K562 (cell line): ENCODE data around the gene PRRC2A. TPM values are rescaled to one million over a fixed set of nuclear protein-coding genes. Genes with fewer than 3 reads are reported as not detected.

Source experiments
- ASH1L ChIP-seq: fragments of 450-650 bp; IDR thresholded peaks from 2 replicates; pipeline ENCODE4 v1.6.1; 2018; ENCODE audit warnings: borderline replicate concordance, mild to moderate bottlenecking, low read depth; ENCODE audit not compliant: partially characterized antibody
- CBX2 ChIP-seq: fragments of 200-600 bp; sonication (generic); IDR thresholded peaks from one replicate; pipeline ENCODE4 v1.6.1; 2012; ENCODE audit warnings: mild to moderate bottlenecking, low read length, inconsistent platforms; ENCODE audit not compliant: insufficient read depth, poor library complexity, severe bottlenecking
- ELF4 ChIP-seq: fragments of 450-650 bp; formaldehyde crosslinking; IDR thresholded peaks from 2 replicates; pipeline ENCODE4 v1.4.0; 2022; ENCODE audit warnings: missing genetic modification characterization
- EP400 ChIP-seq: fragments of 450-650 bp; IDR thresholded peaks from 2 replicates; pipeline ENCODE4 v1.6.1; 2017; ENCODE audit warnings: antibody characterized with exemption, mild to moderate bottlenecking, moderate library complexity
- HCFC1 ChIP-seq: IDR thresholded peaks from 2 replicates; pipeline ENCODE4 v1.6.1; 2012; ENCODE audit warnings: low read depth, low read length, improper control_type of control experiment
- HOXB6 ChIP-seq: fragments of 250-450 bp; sonication (Bioruptor Pico); IDR thresholded peaks from 2 replicates; pipeline ENCODE4 v1.5.1; 2022; ENCODE audit warnings: mild to moderate bottlenecking, borderline replicate concordance
- JUNB ChIP-seq: fragments of 450-650 bp; formaldehyde crosslinking; conservative IDR thresholded peaks from 2 replicates; pipeline ENCODE4 v1.4.0; 2020; ENCODE audit warnings: mild to moderate bottlenecking
- KHSRP ChIP-seq: fragments of 450-650 bp; IDR thresholded peaks from 2 replicates; pipeline ENCODE4 v1.6.1; 2017
- KLF13 ChIP-seq: fragments of 450-650 bp; IDR thresholded peaks from 2 replicates; pipeline ENCODE4 v1.6.1; 2016; ENCODE audit warnings: missing genetic modification characterization, low read depth, mild to moderate bottlenecking, missing compliant biosample characterization, moderate library complexity, borderline replicate concordance
- L3MBTL2 ChIP-seq: fragments of 450-650 bp; IDR thresholded peaks from 2 replicates; pipeline ENCODE4 v1.6.1; 2016; ENCODE audit warnings: mild to moderate bottlenecking, moderate library complexity
- MAFF ChIP-seq: IDR thresholded peaks from 2 replicates; pipeline ENCODE4 v1.6.1; 2012; ENCODE audit warnings: low read length, improper control_type of control experiment
- MYBL2 ChIP-seq, 2 experiments: fragments of 450-650 bp in 1 of 2; sonication (generic) in 1 of 2; formaldehyde crosslinking in 1 of 2; IDR thresholded peaks; 2 replicates each; pipeline versions ENCODE4 v1.6.1 to v1.8.1; 2017 to 2022; ENCODE audit warnings: borderline replicate concordance in 1 of 2, inconsistent platforms in 1 of 2, low read depth in 1 of 2, mild to moderate bottlenecking in 1 of 2, missing genetic modification reagents in 1 of 2, moderate library complexity in 1 of 2
- NFE2L1 ChIP-seq: fragments of 450-650 bp; IDR thresholded peaks from 2 replicates; pipeline ENCODE4 v1.6.1; 2016; ENCODE audit warnings: missing genetic modification characterization, low read depth, mild to moderate bottlenecking, missing compliant biosample characterization, moderate library complexity, borderline replicate concordance
- PHTF2 ChIP-seq: fragments of 250-450 bp; sonication (Bioruptor Pico); IDR thresholded peaks from 2 replicates; pipeline ENCODE4 v1.5.0; 2021; ENCODE audit warnings: mild to moderate bottlenecking
- POLR2AphosphoS2 ChIP-seq: IDR thresholded peaks from 2 replicates; pipeline ENCODE4 v1.6.1; 2012; ENCODE audit warnings: low read length, improper control_type of control experiment
- PPARD ChIP-seq: fragments of 250-450 bp; sonication (Bioruptor Pico); IDR thresholded peaks from 2 replicates; pipeline ENCODE4 v1.8.0; 2022; ENCODE audit warnings: inconsistent platforms, mild to moderate bottlenecking, moderate library complexity
- PTBP1 ChIP-seq: fragments of 200-400 bp; formaldehyde crosslinking; IDR thresholded peaks from 2 replicates; pipeline ENCODE4 v1.6.1; 2017; ENCODE audit warnings: low read depth, low read length
- PTTG1 ChIP-seq: fragments of 450-650 bp; IDR thresholded peaks from 2 replicates; pipeline ENCODE4 v1.6.1; 2016; ENCODE audit warnings: low read depth, mild to moderate bottlenecking, missing genetic modification characterization, missing compliant biosample characterization
- USF2 ChIP-seq: sonication (generic); formaldehyde crosslinking; IDR thresholded peaks from 2 replicates; pipeline ENCODE4 v1.5.0; 2020; ENCODE audit warnings: missing genetic modification reagents
- ZBTB7A ChIP-seq: IDR thresholded peaks from 2 replicates; pipeline ENCODE4 v1.6.1; 2011; ENCODE audit warnings: low read depth, mild to moderate bottlenecking, low read length, moderate library complexity, borderline replicate concordance; ENCODE audit not compliant: control insufficient read depth
- ZNF764 ChIP-seq: fragments of 250-450 bp; sonication (Bioruptor Pico); IDR thresholded peaks from 2 replicates; pipeline ENCODE4 v1.4.0; 2020; ENCODE audit warnings: low read depth, mild to moderate bottlenecking, moderate library complexity
- ZNF77 ChIP-seq: fragments of 250-450 bp; sonication (Bioruptor Pico); IDR thresholded peaks from 2 replicates; pipeline ENCODE4 v1.5.0; 2020
- polyA plus RNA-seq, 8 experiments: library from polyadenylated mRNA; depleted of rRNA in 4 of 8; stranded (reverse) in 5 of 8; unstranded in 3 of 8; fragments of >200 nt; fragmentation: Nextera tagmentation in 2 of 8; fragmentation: Illumina TruSeq in 1 of 8; extraction: Ambion mirVana in 2 of 8; extraction: Trizol in 1 of 8; gene quantifications; 2 replicates each; pipeline versions ENCODE4 v1.2.1 to v1.2.3, GENCODE V29; 2011 to 2014; ENCODE audit warnings: inconsistent platforms in 1 of 8, missing spikeins in 1 of 8
- total RNA-seq, 7 experiments: library from RNA; depleted of rRNA in 6 of 7; stranded (reverse); fragments of >200 nt in 6 of 7; fragmentation: Illumina TruSeq in 2 of 7; extraction: Trizol in 2 of 7; gene quantifications; 2 replicates each; pipeline versions ENCODE4 v1.2.1 to v1.2.3, GENCODE V29; 2011 to 2021; ENCODE audit warnings: low replicate concordance in 1 of 7
- TF ChIP-seq, protein P1 (sequence below): sonication (generic); formaldehyde crosslinking; IDR thresholded peaks from 2 replicates; pipeline ENCODE4 v1.8.0; 2022; ENCODE audit warnings: mild to moderate bottlenecking, missing genetic modification reagents, borderline replicate concordance
- TF ChIP-seq, protein P2 (sequence below), 2 experiments: IDR thresholded peaks; 2 replicates each; pipeline ENCODE4 v1.6.1; 2011; ENCODE audit warnings: borderline replicate concordance in 1 of 2, control low read depth in 1 of 2, low read depth in 1 of 2, low read length in 1 of 2, mild to moderate bottlenecking in 1 of 2, mixed read lengths in 1 of 2, moderate library complexity in 1 of 2; ENCODE audit not compliant: insufficient read depth in 1 of 2, insufficient read length in 1 of 2, poor library complexity in 1 of 2, severe bottlenecking in 1 of 2; ENCODE audit errors: extremely low read depth in 1 of 2

Gene PRRC2A
- total and polyA plus RNA-seq, 9 of the 15 experiments (the other 6 are each of a cell fraction or from before 2014, with no cell fraction given): 1.0 to 332 (median 63.0) TPM

DNA sequence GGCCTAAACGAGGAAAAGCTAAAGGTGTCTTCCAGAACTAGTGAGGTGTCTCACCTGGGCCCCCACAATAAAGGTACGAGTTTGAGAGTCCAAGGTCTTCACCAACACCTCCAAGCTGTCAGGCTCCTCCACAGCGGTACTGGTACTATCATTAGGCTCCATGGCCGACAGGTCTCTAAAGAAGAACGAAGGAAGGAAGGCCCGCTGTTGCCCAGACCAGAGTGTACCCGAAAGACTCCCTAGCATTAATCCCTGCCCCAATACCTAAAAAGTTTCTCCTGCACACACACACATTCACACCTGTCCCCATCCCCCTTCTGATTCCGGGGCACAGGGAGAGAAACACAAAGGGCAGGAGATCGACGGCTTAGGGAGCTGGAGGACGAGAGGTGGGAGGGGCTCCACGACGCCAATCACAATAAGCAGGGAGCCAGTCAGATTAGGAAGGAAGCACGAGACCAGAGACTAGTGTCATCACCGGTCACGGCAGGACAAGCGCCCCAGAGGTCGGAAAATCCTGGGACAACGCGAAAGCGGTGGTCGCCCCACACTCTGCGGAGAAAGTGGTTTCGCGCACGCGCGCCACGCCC is 31.2 kb downstream of the PRRC2A start (continued):
- no peak for TF ChIP-seq PPARD
- no peak for TF ChIP-seq ZNF764 (CRISPR knock-in tag)
- TF ChIP-seq ZNF77 (CRISPR knock-in tag): no peak
- no peak for TF ChIP-seq L3MBTL2
- no peak for TF ChIP-seq PTTG1 (tag)
- no peak for TF ChIP-seq MYBL2 (IDR thresholded peaks at IDR 0.05; ENCODE audit: low read depth)
- TF ChIP-seq MYBL2 (CRISPR knock-in tag; IDR thresholded peaks at IDR 0.05; ENCODE audit: borderline replicate concordance): no peak
- TF ChIP-seq CBX2: no peak
- TF ChIP-seq PTBP1: 0 out of 2 replicates have a peak, but pooled peaks have one; percentile 30
- TF ChIP-seq, protein P1, sequence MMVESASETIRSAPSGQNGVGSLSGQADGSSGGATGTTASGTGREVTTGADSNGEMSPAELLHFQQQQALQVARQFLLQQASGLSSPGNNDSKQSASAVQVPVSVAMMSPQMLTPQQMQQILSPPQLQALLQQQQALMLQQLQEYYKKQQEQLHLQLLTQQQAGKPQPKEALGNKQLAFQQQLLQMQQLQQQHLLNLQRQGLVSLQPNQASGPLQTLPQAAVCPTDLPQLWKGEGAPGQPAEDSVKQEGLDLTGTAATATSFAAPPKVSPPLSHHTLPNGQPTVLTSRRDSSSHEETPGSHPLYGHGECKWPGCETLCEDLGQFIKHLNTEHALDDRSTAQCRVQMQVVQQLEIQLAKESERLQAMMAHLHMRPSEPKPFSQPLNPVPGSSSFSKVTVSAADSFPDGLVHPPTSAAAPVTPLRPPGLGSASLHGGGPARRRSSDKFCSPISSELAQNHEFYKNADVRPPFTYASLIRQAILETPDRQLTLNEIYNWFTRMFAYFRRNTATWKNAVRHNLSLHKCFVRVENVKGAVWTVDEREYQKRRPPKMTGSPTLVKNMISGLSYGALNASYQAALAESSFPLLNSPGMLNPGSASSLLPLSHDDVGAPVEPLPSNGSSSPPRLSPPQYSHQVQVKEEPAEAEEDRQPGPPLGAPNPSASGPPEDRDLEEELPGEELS: no peak; the same call in 1 of the 2 replicates
- TF ChIP-seq KHSRP: no peak
- peak; percentile 7; the same call in 1 of the 2 replicates for TF ChIP-seq HOXB6 (CRISPR knock-in tag)
- TF ChIP-seq PHTF2 (CRISPR knock-in tag): 0 out of 2 replicates have a peak, but pooled peaks have one; percentile 12
- no peak for TF ChIP-seq ASH1L
- no peak; the same call in 1 of the 2 replicates for TF ChIP-seq ZBTB7A
- TF ChIP-seq HCFC1: no peak
- TF ChIP-seq MAFF: no peak
- peak; percentile 29; the same call in 1 of the 2 replicates for TF ChIP-seq ELF4 (CRISPR knock-in tag)
- no peak for TF ChIP-seq JUNB (CRISPR knock-in tag)
- no peak for TF ChIP-seq USF2 (CRISPR knock-in tag)
- TF ChIP-seq, protein P2, sequence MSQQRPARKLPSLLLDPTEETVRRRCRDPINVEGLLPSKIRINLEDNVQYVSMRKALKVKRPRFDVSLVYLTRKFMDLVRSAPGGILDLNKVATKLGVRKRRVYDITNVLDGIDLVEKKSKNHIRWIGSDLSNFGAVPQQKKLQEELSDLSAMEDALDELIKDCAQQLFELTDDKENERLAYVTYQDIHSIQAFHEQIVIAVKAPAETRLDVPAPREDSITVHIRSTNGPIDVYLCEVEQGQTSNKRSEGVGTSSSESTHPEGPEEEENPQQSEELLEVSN (IDR thresholded peaks at IDR 0.05; ENCODE audit: borderline replicate concordance in 1 of 2, extremely low read depth in 1 of 2, insufficient read depth in 1 of 2, insufficient read length in 1 of 2, low read depth in 1 of 2, low read length in 1 of 2, poor library complexity in 1 of 2, severe bottlenecking in 1 of 2): peak in 1 of 2 experiments; percentile 24
- TF ChIP-seq POLR2AphosphoS2: no peak
- no peak for TF ChIP-seq NFE2L1 (tag)
- TF ChIP-seq EP400: no peak
- TF ChIP-seq KLF13 (tag): peak; percentile 92
